Measurements from ENCODE around the gene MTHFD2.

MTHFD2 gene

DNA sequence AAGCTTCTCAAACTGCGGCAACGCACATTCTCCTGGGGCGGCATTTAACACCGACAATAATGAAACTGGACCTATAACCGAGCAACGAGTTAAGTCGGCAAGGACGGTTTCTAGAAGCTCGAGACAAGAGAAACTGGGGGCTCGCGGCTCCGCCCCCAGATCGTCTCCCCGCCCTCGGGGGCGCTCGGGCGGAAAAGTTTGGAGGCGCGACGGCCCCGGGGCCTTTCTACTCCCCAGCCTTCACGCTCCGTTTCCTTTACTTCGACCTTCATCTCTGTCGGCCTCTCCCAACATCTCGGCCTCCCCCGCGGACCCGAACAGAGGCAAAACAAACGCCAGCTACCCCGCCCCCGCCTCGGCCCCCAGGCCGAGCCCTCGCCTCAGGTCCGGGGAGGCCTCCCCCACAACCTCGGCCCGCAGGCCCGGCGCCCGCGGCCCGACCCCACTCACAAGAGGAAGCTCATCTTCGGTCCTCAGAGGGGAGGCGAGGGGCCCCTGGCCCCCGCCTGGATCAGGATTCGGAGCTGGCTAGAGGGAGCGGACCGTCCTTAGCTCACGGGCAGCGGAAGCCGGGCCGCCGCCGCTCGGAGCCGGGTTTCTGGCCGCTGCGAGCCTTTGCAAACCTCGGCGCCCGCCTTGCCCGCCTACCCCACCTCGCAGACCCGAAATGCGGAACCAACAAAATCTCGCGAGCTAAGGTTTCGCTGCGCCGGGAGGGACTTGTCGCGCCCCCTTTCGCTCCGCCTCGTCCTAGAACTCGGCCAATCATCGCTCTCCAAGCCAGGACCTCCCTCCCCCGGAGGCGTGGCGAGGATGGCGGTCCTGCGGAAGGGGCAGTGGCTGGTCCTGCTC, 20.0 kb upstream of the MTHFD2 start, which contains the start of gene MOB1A (continued):
- TF ChIP-seq, protein P1, sequence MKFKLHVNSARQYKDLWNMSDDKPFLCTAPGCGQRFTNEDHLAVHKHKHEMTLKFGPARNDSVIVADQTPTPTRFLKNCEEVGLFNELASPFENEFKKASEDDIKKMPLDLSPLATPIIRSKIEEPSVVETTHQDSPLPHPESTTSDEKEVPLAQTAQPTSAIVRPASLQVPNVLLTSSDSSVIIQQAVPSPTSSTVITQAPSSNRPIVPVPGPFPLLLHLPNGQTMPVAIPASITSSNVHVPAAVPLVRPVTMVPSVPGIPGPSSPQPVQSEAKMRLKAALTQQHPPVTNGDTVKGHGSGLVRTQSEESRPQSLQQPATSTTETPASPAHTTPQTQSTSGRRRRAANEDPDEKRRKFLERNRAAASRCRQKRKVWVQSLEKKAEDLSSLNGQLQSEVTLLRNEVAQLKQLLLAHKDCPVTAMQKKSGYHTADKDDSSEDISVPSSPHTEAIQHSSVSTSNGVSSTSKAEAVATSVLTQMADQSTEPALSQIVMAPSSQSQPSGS (tag by site-specific recombination; IDR thresholded peaks at IDR 0.05; ENCODE audit: low read depth) = no peak
- TF ChIP-seq ZNF510 (tag by site-specific recombination; IDR thresholded peaks at IDR 0.05; ENCODE audit: insufficient replicate concordance) (no peak), ZFP3 (tag by site-specific recombination; IDR thresholded peaks at IDR 0.05; ENCODE audit: low read depth) (no peak), ZNF549 (tag by site-specific recombination; IDR thresholded peaks at IDR 0.05) (no peak), KLF9 (tag by site-specific recombination; IDR thresholded peaks at IDR 0.05; ENCODE audit: low read depth) (peak; percentile 66; the same call in 1 of the 2 replicates), ZNF701 (tag by site-specific recombination; IDR thresholded peaks at IDR 0.05) (no peak), GLI2 (tag by site-specific recombination; IDR thresholded peaks at IDR 0.05; ENCODE audit: borderline replicate concordance, low read depth) (no peak), ZNF433 (tag by site-specific recombination; IDR thresholded peaks at IDR 0.05; ENCODE audit: low read depth) (no peak), KLF7 (tag by site-specific recombination; IDR thresholded peaks at IDR 0.05; ENCODE audit: borderline replicate concordance) (no peak), ZNF140 (tag by site-specific recombination; IDR thresholded peaks at IDR 0.05) (no peak)
- TF ChIP-seq, protein P2, sequence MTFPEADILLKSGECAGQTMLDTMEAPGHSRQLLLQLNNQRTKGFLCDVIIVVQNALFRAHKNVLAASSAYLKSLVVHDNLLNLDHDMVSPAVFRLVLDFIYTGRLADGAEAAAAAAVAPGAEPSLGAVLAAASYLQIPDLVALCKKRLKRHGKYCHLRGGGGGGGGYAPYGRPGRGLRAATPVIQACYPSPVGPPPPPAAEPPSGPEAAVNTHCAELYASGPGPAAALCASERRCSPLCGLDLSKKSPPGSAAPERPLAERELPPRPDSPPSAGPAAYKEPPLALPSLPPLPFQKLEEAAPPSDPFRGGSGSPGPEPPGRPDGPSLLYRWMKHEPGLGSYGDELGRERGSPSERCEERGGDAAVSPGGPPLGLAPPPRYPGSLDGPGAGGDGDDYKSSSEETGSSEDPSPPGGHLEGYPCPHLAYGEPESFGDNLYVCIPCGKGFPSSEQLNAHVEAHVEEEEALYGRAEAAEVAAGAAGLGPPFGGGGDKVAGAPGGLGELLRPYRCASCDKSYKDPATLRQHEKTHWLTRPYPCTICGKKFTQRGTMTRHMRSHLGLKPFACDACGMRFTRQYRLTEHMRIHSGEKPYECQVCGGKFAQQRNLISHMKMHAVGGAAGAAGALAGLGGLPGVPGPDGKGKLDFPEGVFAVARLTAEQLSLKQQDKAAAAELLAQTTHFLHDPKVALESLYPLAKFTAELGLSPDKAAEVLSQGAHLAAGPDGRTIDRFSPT (tag by site-specific recombination; IDR thresholded peaks at IDR 0.05) = peak; percentile 48; the same call in 1 of the 2 replicates
- TF ChIP-seq, protein P3, sequence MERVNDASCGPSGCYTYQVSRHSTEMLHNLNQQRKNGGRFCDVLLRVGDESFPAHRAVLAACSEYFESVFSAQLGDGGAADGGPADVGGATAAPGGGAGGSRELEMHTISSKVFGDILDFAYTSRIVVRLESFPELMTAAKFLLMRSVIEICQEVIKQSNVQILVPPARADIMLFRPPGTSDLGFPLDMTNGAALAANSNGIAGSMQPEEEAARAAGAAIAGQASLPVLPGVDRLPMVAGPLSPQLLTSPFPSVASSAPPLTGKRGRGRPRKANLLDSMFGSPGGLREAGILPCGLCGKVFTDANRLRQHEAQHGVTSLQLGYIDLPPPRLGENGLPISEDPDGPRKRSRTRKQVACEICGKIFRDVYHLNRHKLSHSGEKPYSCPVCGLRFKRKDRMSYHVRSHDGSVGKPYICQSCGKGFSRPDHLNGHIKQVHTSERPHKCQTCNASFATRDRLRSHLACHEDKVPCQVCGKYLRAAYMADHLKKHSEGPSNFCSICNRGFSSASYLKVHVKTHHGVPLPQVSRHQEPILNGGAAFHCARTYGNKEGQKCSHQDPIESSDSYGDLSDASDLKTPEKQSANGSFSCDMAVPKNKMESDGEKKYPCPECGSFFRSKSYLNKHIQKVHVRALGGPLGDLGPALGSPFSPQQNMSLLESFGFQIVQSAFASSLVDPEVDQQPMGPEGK (tag by site-specific recombination; IDR thresholded peaks at IDR 0.05) = peak; percentile 87
- TF ChIP-seq, protein P4, sequence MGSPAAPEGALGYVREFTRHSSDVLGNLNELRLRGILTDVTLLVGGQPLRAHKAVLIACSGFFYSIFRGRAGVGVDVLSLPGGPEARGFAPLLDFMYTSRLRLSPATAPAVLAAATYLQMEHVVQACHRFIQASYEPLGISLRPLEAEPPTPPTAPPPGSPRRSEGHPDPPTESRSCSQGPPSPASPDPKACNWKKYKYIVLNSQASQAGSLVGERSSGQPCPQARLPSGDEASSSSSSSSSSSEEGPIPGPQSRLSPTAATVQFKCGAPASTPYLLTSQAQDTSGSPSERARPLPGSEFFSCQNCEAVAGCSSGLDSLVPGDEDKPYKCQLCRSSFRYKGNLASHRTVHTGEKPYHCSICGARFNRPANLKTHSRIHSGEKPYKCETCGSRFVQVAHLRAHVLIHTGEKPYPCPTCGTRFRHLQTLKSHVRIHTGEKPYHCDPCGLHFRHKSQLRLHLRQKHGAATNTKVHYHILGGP (tag by site-specific recombination; IDR thresholded peaks at IDR 0.05) = no peak
- TF ChIP-seq, protein P5, sequence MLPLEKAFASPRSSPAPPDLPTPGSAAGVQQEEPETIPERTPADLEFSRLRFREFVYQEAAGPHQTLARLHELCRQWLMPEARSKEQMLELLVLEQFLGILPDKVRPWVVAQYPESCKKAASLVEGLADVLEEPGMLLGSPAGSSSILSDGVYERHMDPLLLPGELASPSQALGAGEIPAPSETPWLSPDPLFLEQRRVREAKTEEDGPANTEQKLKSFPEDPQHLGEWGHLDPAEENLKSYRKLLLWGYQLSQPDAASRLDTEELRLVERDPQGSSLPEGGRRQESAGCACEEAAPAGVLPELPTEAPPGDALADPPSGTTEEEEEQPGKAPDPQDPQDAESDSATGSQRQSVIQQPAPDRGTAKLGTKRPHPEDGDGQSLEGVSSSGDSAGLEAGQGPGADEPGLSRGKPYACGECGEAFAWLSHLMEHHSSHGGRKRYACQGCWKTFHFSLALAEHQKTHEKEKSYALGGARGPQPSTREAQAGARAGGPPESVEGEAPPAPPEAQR (tag by site-specific recombination; IDR thresholded peaks at IDR 0.05) = no peak
- TF ChIP-seq, protein P6, sequence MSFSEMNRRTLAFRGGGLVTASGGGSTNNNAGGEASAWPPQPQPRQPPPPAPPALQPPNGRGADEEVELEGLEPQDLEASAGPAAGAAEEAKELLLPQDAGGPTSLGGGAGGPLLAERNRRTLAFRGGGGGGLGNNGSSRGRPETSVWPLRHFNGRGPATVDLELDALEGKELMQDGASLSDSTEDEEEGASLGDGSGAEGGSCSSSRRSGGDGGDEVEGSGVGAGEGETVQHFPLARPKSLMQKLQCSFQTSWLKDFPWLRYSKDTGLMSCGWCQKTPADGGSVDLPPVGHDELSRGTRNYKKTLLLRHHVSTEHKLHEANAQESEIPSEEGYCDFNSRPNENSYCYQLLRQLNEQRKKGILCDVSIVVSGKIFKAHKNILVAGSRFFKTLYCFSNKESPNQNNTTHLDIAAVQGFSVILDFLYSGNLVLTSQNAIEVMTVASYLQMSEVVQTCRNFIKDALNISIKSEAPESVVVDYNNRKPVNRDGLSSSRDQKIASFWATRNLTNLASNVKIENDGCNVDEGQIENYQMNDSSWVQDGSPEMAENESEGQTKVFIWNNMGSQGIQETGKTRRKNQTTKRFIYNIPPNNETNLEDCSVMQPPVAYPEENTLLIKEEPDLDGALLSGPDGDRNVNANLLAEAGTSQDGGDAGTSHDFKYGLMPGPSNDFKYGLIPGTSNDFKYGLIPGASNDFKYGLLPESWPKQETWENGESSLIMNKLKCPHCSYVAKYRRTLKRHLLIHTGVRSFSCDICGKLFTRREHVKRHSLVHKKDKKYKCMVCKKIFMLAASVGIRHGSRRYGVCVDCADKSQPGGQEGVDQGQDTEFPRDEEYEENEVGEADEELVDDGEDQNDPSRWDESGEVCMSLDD (tag by site-specific recombination; IDR thresholded peaks at IDR 0.05) = peak; percentile 58; the same call in 1 of the 2 replicates
- TF ChIP-seq, protein P7, sequence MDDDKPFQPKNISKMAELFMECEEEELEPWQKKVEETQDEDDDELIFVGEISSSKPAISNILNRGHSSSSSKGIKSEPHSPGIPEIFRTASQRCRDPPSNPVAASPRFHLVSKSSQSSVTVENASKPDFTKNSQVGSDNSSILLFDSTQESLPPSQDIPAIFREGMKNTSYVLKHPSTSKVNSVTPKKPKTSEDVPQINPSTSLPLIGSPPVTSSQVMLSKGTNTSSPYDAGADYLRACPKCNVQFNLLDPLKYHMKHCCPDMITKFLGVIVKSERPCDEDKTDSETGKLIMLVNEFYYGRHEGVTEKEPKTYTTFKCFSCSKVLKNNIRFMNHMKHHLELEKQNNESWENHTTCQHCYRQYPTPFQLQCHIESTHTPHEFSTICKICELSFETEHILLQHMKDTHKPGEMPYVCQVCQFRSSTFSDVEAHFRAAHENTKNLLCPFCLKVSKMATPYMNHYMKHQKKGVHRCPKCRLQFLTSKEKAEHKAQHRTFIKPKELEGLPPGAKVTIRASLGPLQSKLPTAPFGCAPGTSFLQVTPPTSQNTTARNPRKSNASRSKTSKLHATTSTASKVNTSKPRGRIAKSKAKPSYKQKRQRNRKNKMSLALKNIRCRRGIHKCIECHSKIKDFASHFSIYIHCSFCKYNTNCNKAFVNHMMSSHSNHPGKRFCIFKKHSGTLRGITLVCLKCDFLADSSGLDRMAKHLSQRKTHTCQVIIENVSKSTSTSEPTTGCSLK (tag by site-specific recombination; IDR thresholded peaks at IDR 0.05) = no peak
- TF ChIP-seq, protein P8, sequence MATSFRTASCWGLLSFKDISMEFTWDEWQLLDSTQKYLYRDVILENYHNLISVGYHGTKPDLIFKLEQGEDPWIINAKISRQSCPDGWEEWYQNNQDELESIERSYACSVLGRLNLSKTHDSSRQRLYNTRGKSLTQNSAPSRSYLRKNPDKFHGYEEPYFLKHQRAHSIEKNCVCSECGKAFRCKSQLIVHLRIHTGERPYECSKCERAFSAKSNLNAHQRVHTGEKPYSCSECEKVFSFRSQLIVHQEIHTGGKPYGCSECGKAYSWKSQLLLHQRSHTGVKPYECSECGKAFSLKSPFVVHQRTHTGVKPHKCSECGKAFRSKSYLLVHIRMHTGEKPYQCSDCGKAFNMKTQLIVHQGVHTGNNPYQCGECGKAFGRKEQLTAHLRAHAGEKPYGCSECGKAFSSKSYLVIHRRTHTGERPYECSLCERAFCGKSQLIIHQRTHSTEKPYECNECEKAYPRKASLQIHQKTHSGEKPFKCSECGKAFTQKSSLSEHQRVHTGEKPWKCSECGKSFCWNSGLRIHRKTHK (tag by site-specific recombination; IDR thresholded peaks at IDR 0.05) = no peak

All from HEK293 (cell line).